B cell (primary cell): ENCODE results near the gene FBXO3.

Experiments used
- CTCF ChIP-seq: fragments of 200-600 bp; IDR thresholded peaks from one replicate; pipeline ENCODE4 v1.8.0; 2022; ENCODE audit warnings: antibody characterized with exemption, mild to moderate bottlenecking
- EZH2 ChIP-seq: IDR thresholded peaks from 2 replicates; pipeline ENCODE4 v1.6.1; 2012; ENCODE audit warnings: borderline replicate concordance, low read depth, mild to moderate bottlenecking, moderate library complexity, low read length; ENCODE audit not compliant: insufficient read depth, poor library complexity, severe bottlenecking

DNA sequence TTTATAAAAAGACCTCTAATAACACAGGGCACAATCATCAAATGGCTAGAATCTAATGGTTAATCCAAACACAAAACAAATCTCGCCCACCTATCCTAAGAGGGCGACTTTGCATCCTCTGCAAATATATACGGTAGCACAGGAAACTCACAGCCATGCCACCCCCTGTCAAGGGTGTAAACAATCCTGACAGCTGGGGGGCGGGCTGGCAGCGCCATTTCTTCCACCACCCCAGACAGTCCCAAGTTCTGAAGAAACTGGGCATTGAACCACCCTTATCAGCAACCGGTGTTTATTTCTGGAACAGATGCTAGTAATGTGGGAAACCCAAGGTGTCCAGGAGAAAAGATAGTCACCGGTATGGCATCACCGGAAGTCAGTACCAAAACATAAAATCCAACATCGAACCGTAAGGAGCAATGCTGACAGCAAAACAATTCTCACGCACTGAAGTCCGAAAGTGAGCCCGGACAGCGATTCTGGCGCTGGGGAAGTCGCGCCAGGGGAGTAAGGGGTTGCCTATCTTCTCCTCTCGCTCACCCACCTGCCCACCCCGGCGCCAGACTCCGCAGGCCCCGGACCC lies 825 bp downstream of the FBXO3 start:
- TF ChIP-seq CTCF (peak; percentile 7), EZH2 (no peak)
